BLaER1 (cell line): ENCODE measurements around the gene EIF4E.
"Not testable (repeated sequence)": the region's sequence is repeated elsewhere in the genome, so short reads cannot be mapped to it uniquely, and the experiment has no call there.

Source experiments
- H3K27ac ChIP-seq: shearing (Covaris generic); formaldehyde crosslinking; 2 replicates; pipeline ENCODE4 v1.8.1; 2022
- H3K27me3 ChIP-seq: shearing (Covaris generic); formaldehyde crosslinking; 2 replicates; pipeline ENCODE4 v1.8.1; 2022
- H3K36me3 ChIP-seq: shearing (Covaris generic); formaldehyde crosslinking; 2 replicates; pipeline ENCODE4 v1.8.1; 2022
- H3K4me1 ChIP-seq: shearing (Covaris generic); formaldehyde crosslinking; 2 replicates; pipeline ENCODE4 v1.8.1; 2022
- H3K4me2 ChIP-seq: shearing (Covaris generic); formaldehyde crosslinking; 2 replicates; pipeline ENCODE4 v1.8.1; 2022
- H3K4me3 ChIP-seq: shearing (Covaris generic); formaldehyde crosslinking; 2 replicates; pipeline ENCODE4 v1.8.1; 2022
- H3K9ac ChIP-seq: shearing (Covaris generic); formaldehyde crosslinking; 2 replicates; pipeline ENCODE4 v1.8.1; 2022
- H3K9me3 ChIP-seq: shearing (Covaris generic); formaldehyde crosslinking; 2 replicates; pipeline ENCODE4 v1.8.1; 2022
- H4K20me1 ChIP-seq: shearing (Covaris generic); formaldehyde crosslinking; 2 replicates; pipeline ENCODE4 v1.8.1; 2022
- Cebpa-rat ChIP-seq: shearing (Covaris generic); IDR thresholded peaks from 2 replicates; pipeline ENCODE4 v1.8.1; 2022

The EIF4E gene

DNA sequence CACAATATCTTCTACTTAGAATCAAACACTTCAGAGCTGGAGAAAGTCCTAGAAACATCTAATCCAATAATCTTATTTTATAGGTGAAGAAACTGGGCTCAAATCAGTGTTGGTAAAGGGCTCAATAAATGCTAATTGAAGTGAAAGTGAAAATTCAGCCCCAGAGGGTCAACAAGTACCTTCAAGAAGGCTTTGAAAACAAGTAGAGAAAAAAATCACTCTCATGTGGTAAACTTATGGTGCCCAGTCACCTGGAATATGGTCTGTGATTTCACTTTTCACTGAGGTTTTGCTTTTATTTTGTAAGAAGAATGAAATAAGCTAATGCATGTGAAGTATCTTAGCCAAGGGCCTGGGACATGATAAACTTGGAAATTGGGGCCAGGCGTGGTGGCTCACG is 29.1 kb upstream of the EIF4E start:
- Histone ChIP-seq H3K9me3 (no peaks in the 10 kb centered on the region), H3K27me3 (no peaks in the 10 kb centered on the region), H3K27ac (no peak overlapping the region), H4K20me1 (no peaks in the 10 kb centered on the region), H3K4me2 (no peak overlapping the region), H3K4me1 (no peaks in the 10 kb centered on the region), H3K4me3 (no peak overlapping the region), H3K9ac (no peak overlapping the region), H3K36me3 (no peaks in the 10 kb centered on the region)
- no peak for TF ChIP-seq Cebpa-rat

- no peak for TF ChIP-seq Cebpa-rat
- no peak overlapping the region for H3K9ac ChIP-seq
- no peaks in the 10 kb centered on the region for H3K9me3 ChIP-seq
- H3K27me3 ChIP-seq: no peaks in the 10 kb centered on the region
- H3K36me3 ChIP-seq: no peaks in the 10 kb centered on the region
- H3K4me1 ChIP-seq: no peaks in the 10 kb centered on the region
- no peak overlapping the region for H3K27ac ChIP-seq
- H3K4me3 ChIP-seq: no peak overlapping the region
- H3K4me2 ChIP-seq: no peak overlapping the region
- no peaks in the 10 kb centered on the region for H4K20me1 ChIP-seq
Measured at GRCh38 chr4:98955229-98955628, 26.3 kb upstream of the EIF4E start.

GRCh38 chr4:98951710-98952109 is 22.8 kb upstream of the EIF4E start:
- H3K9ac ChIP-seq: no peak overlapping the region
- no peaks in the 10 kb centered on the region for H3K4me1 ChIP-seq
- no peak for TF ChIP-seq Cebpa-rat
- no peaks in the 10 kb centered on the region for H3K36me3 ChIP-seq
- no peak overlapping the region for H3K27ac ChIP-seq
- H3K4me3 ChIP-seq: no peak overlapping the region
- no peaks in the 10 kb centered on the region for H3K27me3 ChIP-seq
- no peak overlapping the region for H3K4me2 ChIP-seq
- H3K9me3 ChIP-seq: no peaks in the 10 kb centered on the region
- H4K20me1 ChIP-seq: no peaks in the 10 kb centered on the region

GRCh38 chr4:98950925-98951324 is 22.0 kb upstream of the EIF4E start:
- no peaks in the 10 kb centered on the region for H3K4me1 ChIP-seq
- no peaks in the 10 kb centered on the region for H3K9me3 ChIP-seq
- TF ChIP-seq Cebpa-rat: no peak
- no peak overlapping the region for H3K9ac ChIP-seq
- H3K36me3 ChIP-seq: no peaks in the 10 kb centered on the region
- no peaks in the 10 kb centered on the region for H4K20me1 ChIP-seq
- H3K4me2 ChIP-seq: no peak overlapping the region
- H3K4me3 ChIP-seq: no peak overlapping the region
- H3K27me3 ChIP-seq: no peaks in the 10 kb centered on the region
- no peak overlapping the region for H3K27ac ChIP-seq

DNA sequence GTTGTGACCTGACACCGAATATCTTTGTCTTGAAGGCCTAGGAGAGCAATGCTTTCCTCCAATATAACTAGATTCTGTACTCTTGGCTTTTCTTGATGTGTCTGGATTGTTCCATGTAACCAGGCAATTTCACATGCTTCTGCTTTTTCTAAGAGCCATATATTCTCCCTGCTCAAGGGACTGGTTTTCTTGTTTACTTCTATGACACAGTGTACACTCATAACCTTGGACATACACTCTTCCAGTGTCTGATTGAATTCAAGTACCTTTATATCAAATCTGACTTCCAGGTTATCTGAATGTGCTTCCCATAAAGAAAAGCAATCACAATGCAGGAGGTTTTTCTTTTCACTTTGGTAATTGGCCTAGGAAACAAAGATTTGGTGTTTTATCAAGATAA is 17.4 kb upstream of the EIF4E start:
- H3K9me3 ChIP-seq: no peaks in the 10 kb centered on the region
- H3K4me2 ChIP-seq: no peak overlapping the region
- no peaks in the 10 kb centered on the region for H3K27me3 ChIP-seq
- no peak for TF ChIP-seq Cebpa-rat
- H3K4me3 ChIP-seq: no peak overlapping the region
- H3K36me3 ChIP-seq: no peaks in the 10 kb centered on the region
- no peak overlapping the region for H3K9ac ChIP-seq
- H3K4me1 ChIP-seq: no peaks in the 10 kb centered on the region
- H4K20me1 ChIP-seq: no peaks in the 10 kb centered on the region
- no peak overlapping the region for H3K27ac ChIP-seq

DNA sequence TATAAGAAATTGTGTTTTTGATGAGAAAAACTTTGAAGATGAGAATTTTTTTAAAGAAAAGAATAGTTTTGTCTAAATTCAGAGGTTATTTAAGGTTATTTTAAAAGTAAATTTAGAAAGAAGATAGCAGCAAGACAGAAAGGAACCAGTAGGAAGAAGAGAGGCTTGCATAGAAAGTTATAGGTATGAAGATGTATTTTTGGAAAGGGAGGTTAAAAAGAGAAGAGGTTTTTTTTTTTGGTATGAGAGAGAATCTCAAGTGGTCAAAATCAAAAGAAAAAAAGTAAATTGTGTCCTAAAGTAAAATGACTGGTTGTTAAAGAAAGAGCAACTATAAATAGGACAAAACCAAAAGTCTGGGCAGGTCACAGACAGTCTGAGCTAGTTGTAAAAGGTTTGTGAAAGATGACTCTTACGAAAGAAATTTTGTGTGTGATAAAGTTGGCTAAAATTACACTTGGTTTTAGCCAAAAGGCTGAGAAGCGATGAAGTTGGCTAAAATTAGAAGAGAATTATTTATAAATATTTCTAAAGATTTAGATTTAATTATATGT is 16.4 kb upstream of the EIF4E start:
- Histone ChIP-seq H3K27me3 (no peaks in the 10 kb centered on the region), H3K9ac (no peak overlapping the region), H4K20me1 (no peaks in the 10 kb centered on the region), H3K36me3 (no peaks in the 10 kb centered on the region), H3K9me3 (no peaks in the 10 kb centered on the region), H3K27ac (no peak overlapping the region), H3K4me2 (no peak overlapping the region), H3K4me1 (no peaks in the 10 kb centered on the region), H3K4me3 (no peak overlapping the region)
- TF ChIP-seq Cebpa-rat: no peak

DNA sequence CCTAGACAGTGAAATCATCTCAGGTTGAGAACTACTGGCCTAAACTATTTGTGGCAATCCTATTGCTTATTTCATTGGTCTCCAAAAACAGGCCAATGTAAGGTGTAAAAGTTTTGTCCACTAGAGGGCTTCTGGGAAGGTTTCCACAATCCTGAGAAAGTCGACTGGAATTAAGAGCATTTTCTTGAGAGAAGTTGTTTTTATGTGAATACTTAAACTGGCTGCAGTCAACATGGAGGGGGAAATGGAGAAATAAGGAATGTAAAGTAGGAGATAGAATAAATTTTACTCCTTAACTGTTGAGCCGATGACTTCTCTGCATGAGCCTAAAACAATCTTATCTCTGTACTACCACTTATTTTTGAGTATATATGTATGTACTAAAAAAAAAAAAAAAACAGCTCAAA is 11.0 kb upstream of the EIF4E start:
- Histone ChIP-seq H3K4me1 (peaks cover 9% of the 10 kb centered on the region), H3K27ac (no peak overlapping the region), H4K20me1 (no peaks in the 10 kb centered on the region), H3K36me3 (no peaks in the 10 kb centered on the region), H3K4me2 (no peak overlapping the region), H3K9ac (no peak overlapping the region), H3K27me3 (no peaks in the 10 kb centered on the region), H3K9me3 (no peaks in the 10 kb centered on the region), H3K4me3 (no peak overlapping the region)
- no peak for TF ChIP-seq Cebpa-rat

GRCh38 chr4:98939438-98939837 is 10.5 kb upstream of the EIF4E start:
- H3K9me3 ChIP-seq: no peaks in the 10 kb centered on the region
- no peaks in the 10 kb centered on the region for H4K20me1 ChIP-seq
- TF ChIP-seq Cebpa-rat: no peak
- no peaks in the 10 kb centered on the region for H3K27me3 ChIP-seq
- H3K36me3 ChIP-seq: no peaks in the 10 kb centered on the region
- H3K9ac ChIP-seq: no peak overlapping the region
- peaks cover 9% of the 10 kb centered on the region for H3K4me1 ChIP-seq
- H3K27ac ChIP-seq: no peak overlapping the region
- H3K4me3 ChIP-seq: no peak overlapping the region
- H3K4me2 ChIP-seq: no peak overlapping the region

- Histone ChIP-seq H3K36me3 (no peaks in the 10 kb centered on the region), H4K20me1 (no peaks in the 10 kb centered on the region), H3K9me3 (no peaks in the 10 kb centered on the region; the same call in 1 of the 2 replicates), H3K27ac (no peak overlapping the region), H3K9ac (no peak overlapping the region), H3K4me1 (peaks cover 9% of the 10 kb centered on the region), H3K27me3 (no peaks in the 10 kb centered on the region), H3K4me3 (no peak overlapping the region), H3K4me2 (no peak overlapping the region)
- no peak for TF ChIP-seq Cebpa-rat
Measured at GRCh38 chr4:98937986-98938720, 9.2 kb upstream of the EIF4E start.

DNA sequence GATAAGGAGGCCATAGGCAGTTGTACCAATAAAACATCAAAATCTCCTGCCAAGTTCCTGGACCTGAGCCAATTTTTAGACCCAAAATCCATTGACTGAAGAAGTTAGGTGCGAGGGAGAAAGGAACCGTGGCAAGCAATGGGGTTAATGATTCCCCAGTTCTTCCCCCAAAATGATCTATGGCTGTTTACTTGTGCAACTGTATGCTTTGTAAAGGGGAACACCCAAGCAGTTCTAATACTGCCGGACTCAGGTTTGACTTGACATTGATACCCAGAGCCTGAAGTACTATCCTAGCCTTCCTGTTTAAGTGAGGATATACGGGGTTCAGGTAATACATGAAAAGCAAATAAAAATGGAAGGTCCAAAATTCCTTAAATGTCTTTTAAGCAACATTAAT is 6.7 kb upstream of the EIF4E start:
- H3K4me2 ChIP-seq: no peak overlapping the region
- H3K27ac ChIP-seq: no peak overlapping the region
- no peaks in the 10 kb centered on the region for H3K27me3 ChIP-seq
- H4K20me1 ChIP-seq: no peaks in the 10 kb centered on the region
- peaks cover 21% of the 10 kb centered on the region for H3K4me1 ChIP-seq
- H3K4me3 ChIP-seq: no peak overlapping the region
- no peaks in the 10 kb centered on the region for H3K36me3 ChIP-seq
- H3K9ac ChIP-seq: no peak overlapping the region
- peaks cover 13% of the 10 kb centered on the region for H3K9me3 ChIP-seq
- TF ChIP-seq Cebpa-rat: no peak

- H3K36me3 ChIP-seq, H3K9ac ChIP-seq, H3K4me3 ChIP-seq, H3K4me2 ChIP-seq, H3K27me3 ChIP-seq, H4K20me1 ChIP-seq, H3K27ac ChIP-seq: not testable (repeated sequence)
- peaks cover 18% of the 10 kb centered on the region for H3K9me3 ChIP-seq
- peaks cover 28% of the 10 kb centered on the region for H3K4me1 ChIP-seq
Measured at GRCh38 chr4:98934851-98935250, 5.9 kb upstream of the EIF4E start.
